Islet of Langerhans (tissue), 1 donor: ENCODE measurements around the gene PTH.

Experiments used
- FAIRE-seq: peaks from one replicate; lab custom pipeline; 2011; peaks lifted over from hg19 to GRCh38; lab: Jason Lieb, UNC

The PTH gene

DNA sequence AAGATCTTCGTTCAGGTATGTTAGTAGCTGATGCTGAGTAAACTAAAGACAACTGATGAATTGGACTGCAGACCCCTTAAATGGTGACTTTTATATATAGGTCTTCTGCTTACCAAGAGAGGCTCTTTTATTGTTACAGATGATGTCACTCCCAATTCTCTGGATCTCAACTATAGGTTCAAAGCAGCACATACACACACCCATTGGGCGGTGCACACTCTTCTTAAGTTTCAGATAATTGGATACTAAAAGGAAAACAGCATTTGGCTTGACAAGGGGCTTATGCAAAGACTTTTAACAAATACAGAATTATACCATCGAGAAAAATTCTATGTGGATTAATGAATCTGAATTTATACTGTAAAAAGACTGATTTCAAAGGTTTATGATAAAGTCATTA lies at the start of gene PTH:
Gene PTH, minus strand, starts transcription at position 69 of the 400 bp plus-strand sequence. CDS start 3,142 bp downstream, outside the sequence.
- no peak for FAIRE-seq

DNA sequence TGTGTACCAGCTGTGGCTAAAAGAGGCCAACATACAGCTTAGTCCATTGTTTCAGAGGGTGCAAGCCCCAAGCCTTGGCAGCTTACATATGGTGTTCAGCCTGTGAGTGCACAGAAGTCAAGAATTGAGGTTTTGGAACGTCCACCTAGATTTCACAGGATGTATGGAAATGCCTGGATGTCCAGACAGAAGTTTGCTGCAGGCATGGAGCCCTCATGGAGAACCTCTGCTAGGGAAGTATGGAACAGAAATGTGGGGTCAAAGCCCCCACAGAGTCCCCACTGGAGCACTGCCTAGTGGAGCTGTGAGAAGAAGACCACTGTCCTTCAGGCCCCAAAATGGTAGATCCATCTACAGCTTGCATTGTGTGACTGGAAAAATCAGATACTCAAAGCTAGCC lies 42.2 kb upstream of the PTH start:
- FAIRE-seq: no peak

DNA sequence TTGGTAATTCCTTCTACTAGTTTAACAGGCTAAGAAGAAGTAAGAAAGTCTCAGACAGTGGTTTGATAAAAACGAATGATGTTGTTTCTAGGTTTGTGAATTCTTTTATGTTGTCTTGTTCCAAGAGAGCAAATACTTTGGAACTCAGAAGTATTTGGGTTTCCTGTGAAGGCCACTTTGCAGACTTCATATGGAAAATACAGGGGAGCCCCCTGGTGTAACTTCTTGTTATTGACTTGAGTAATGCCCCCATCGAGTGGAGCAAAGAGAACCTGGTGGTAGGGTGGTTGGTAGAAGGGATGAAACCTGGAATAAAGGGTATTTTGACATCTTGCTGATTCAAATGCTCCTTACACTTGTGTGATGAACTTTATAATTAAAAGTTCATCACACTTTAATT lies 40.0 kb upstream of the PTH start:
- FAIRE-seq: no peak

DNA sequence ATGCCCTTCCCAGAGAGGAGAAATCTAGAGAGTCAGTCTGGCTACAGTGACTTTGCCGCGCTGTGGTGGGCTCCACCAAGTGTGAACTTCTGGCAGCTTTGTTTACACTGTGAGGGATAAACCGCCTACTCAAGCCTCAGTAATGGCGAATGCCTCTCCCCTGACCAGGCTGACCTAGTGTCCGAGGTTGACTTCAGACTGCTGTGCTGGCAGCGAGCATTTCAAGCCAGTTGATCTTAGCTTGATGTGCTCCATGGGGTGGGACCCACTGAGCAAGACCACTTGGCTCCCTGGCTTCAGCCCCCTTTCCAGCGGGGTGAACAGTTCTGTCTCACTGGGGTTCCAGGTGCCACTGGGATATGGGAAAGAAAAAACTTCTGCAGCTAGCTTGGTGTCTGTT lies 38.6 kb upstream of the PTH start:
- no peak for FAIRE-seq

DNA sequence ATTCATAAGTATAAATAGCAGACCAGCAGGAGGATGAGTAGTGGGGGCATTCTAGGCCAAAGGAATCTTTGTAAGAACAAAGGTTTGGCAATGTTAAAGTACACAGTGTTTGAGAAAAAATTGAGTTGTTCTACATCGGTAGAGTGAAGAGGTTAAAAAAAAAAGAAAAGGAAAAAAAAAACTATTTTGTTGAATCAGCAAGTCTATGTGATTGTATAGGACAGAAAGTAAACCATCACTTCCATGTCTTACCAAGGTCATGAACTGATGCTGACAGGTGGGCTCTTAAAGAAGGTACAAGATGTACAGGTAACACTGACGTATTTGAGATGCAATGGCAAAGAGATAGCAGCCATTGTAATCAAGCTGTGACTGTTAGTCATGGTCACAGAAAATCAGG lies 29.5 kb upstream of the PTH start:
- FAIRE-seq: no peak

DNA sequence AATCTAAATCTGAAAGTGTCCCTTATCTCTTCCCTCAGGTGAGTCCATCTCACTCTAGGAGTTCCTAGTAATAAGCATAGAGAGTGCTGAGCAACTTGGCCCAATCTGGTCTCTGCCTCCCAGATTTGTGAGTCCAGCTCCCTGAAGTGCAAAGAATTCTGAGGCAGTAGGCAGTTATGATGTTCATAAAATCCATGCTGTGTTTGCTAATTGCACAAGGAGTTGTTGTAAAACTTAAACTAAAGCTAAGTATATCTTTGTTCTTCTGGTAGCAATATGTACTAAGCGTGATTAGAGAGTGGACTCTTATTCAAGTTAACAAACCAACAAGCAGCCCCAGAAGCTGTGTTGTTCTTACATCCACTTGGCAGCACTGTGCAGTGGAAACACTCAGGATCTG lies 7.6 kb upstream of the PTH start:
- no peak for FAIRE-seq

DNA sequence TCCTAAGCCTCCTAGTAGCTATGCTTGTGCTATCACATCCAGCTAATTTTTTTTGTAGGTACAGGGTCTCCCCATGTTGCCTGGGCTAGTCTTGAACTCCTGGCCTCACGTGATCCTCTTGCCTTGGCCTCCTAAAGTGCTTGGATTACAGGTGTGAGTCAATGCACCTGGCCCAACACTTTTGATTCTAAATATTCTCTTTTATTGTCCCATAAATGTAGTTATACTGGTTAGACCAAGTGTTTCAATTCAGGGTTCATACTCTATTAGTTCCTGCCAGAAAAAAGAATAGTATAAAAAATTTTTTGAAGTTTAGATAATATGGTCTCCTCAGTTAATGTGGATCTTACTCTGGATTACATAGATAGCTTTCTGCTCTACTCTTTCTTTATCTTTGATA lies 6.7 kb upstream of the PTH start:
- no peak for FAIRE-seq

DNA sequence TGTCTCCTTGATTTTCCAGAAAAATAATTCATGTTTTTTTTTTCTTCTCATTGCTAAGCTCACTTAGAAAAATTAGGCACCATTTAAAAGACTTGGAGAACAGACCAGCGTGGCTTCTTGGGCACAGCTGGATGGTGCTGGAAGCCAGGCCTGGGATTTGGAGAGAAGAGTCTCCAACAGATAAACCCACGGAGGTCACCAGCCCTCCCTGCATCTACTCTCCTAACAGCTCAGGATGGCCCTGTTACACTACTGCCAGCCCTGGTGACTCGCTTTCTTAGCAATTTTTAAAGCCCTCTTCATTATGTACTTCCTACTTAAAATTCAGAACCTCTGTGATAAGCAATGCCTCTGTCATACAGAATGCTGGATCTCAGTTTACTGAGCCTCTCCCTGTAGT lies 1.7 kb downstream of the PTH start:
- FAIRE-seq: no peak

DNA sequence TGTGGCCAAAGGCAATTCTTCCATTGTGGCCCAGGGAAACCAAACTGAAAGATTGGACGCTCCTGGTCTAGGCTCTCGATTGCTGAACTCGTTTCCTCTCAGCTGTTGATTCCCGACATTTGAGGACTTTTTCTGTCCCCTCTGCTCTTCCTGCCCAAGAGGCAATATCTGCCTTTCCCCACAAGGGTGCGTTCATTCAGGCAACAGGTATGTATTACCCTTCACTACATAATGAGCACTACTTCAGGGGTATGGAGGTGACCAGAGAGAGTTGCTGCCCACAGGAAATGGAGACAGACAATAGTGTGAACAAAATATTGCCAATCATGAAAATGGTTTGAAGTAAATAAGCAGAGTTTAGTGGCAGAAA lies 8.2 kb downstream of the PTH start:
- FAIRE-seq: no peak

DNA sequence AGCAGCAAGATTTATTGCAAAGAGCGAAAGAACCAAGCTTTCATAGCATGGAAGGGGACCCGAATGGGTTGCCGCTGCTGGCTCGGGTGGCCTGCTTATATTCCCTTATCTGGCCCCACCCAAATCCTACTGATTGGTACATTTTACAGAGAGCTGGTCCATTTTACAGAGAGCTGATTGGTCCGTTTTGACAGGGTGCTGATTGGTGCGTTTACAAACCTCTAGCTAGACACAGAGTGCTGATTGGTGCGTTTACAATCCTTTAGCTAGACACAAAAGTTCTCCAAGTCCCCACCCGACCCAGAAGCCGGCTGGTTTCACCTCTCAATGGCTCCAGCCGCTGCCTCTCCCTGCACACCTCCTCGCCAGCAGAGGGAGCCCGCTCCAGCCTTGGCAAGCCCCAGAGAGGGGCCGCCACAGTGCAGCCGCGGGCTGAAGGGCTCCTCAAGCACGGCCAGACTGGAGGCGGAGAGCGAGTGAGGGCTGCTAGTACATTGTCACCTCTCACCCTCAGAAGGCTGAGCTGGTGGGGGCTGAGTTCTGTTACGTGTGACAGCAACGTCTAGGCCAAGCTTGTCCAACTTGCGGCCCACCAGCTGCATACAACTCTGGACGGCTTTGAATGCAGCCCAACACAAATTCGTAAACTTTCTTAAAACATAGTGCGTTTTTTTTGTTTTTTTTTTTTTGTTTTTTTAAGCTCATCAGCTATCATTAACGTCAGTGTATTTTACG lies 8.7 kb downstream of the PTH start:
- no peak for FAIRE-seq

DNA sequence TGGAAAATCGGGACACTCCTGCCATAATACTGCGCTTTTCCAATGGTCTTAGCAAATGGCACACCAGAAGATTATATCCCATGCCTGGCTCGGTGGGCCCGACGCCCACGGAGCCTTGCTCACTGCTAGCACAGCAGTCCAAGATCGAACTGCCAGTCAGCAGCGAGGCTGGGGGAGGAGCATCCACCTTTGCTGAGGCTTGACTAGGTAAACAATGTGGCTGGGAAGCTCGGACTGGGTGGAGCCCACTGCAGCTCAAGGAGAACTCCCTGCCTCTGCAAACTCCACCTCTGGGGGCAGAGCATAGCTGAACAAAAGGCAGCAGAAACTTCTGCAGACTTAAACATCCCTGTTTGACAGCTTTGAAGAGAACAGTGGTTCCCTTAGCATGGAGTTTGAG lies 15.6 kb downstream of the PTH start:
- no peak for FAIRE-seq

DNA sequence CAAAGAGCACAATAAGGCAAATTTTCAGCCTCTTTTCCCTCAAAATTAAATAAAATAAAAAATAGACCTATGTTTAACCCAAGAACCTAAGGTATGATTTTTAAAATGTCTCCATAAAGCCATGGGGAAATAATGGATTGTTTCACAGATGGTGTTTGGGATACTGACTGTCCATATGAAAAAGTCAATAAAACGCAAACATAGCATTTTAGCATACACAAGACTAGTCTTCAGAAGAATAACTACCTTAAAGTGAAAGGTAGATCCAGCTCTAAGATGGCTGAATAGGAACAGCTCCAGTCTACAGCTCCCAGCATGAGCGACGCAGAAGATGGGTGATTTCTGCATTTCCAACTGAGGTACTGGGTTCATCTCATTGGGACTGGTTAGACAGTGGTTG lies 16.1 kb downstream of the PTH start:
- no peak for FAIRE-seq

DNA sequence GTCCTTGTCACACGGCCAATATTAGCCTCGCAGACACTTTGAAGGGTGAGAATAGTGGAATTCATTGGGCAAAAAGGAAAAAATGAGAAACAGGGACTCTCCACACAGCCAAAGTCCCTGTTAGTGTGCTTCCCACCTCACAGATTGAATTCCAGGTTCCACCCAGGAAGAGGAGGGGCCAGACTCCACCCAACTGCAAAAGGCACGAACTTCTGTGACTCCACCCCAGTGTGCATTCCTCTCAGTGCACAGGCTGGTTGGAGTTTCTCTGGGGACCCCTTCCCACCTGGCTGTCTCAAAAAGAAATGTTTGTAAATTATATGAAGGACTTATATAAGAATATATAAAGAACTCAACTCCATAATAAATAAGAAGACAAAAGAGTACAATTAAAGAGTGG lies 20.7 kb downstream of the PTH start:
- no peak for FAIRE-seq

DNA sequence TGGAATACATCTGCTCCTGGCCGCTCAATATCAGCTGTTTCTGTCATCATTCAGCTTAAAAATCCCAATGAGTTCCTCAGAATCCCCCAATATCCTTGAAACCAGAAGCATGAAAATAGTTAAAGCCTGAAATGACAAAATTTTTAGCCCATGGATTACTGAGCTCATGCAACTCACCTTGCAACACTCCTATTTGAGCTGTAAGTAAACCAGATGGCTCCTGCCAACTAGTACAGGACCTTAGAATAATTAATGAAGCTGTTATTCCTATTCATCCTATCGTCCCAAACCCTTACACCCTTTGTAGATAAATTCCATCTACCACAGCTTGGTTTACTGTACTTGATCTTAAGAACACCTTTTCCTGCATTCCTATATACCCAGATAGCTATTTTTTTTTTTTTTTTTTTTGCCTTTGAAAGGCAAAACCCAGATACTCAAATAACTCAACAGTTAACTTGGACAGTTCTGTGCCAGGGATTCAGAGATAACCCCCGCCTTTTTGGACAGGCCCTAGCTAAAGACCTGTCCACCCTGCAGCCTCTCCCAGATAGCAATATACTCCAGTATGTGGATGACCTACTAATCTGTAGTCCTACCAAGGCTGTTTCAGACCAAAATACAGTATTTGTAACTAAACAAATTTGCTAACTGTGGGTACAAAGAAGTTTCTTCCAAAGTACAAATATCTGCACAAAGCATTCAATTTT lies 22.6 kb downstream of the PTH start:
- no peak for FAIRE-seq

DNA sequence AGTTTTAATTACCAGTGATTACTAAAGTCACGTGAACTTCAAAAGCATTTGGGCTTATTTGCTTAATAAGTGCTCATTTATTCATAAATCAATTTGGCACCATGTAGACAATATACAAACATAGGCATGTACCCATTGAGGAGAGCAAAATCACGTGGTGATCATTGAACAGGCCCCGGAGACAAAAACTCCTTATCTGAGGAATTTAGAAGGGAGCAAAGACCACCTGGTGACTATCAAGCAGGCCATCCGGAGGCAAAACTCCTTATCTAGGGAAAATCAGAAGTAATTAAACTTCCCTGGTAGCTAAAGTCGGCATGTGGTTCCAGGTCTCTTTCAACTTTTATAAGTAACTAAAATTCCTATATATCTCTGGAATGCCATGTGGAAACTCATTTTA lies 27.0 kb downstream of the PTH start:
- no peak for FAIRE-seq

DNA sequence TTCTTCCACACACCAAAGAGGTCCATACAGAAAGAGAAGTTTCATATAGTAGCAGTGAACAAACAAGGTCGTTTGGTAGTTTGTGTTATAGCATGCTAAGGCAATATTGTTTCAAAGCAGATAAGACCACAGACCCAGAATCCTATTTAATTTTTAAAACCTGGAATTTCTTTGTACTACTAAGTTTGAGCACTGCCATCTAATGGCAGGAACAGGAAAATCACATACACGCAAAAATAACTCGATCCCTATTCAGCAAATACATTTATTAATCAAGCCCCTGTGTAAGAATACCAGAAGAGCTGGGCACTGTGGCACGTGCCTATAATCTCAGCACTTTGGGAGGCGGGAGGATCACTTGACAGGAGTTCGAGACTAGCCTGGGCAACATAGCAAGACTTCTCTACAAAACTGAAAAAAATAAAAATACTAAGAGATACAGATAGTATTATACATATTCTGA lies 29.9 kb downstream of the PTH start:
- peak; percentile 97 for FAIRE-seq

DNA sequence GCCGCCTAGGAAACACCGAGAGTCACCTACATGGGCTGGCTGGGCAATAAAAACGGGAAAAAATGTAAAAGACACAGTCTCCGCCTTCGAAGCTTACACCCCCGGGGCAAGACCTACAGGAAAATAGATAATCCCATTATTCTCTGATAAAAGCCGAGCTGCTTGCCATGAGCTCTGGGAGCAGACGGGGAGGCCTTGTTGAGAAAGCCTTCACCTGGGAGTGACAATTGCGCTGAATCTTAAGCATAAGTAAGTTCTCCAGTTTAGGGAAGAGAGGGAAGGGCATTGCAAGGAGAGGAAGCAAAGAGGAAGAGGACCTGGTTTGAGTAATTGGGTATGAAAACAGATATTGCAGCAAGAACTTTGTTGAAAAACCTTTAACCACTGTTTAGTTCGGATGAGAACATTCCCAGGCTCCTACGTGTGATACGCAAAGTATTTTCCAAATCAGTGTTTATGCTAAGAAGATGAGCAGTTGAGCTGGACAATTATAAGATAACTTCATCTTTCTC lies 32.0 kb downstream of the PTH start:
- no peak for FAIRE-seq

DNA sequence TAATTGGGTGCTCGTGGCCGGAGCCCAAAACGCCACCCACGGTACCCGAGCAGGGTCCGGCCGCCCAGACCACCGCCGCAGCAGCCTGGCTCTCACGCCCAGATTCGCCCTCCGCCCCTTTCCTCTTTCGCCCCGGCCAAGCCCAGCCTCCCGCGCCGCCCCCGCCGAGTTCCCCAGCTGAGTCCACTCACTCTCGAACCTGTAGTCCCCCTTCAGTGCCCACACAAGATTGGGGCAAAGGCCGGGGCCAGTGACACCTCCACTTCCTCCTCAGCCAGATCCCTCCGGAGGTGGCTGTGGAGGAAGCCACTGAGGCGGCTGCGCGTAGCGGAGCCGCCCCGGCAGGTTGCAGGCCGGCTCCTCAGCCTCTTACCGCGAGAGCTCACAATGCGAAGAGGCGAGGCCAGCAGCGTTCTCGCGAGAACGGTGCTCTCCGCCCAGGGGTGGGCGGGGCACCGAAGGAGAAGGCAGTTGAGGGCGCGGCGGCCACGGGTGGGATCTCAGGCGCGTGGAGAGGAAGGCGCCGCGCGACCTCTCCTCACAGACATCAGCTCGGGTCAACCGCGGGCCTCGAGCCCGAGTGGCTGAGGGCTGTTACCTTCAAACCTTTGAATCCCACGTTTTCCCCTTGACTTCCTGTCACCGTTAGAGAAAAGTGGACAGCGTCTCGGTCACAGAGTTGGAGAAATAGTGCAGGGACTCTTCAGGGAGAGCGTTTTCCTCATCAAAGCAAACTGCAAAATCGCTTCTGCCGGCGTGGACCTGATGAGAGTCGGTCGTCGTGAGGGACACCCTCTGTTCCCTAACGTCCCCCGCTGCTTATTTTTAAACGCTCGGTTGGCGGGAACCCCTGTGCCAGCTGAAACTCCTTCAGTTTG lies 32.7 kb downstream of the PTH start, which contains the start of gene BTBD10:
Gene BTBD10, minus strand, starts transcription at position 322 of the 878 bp plus-strand sequence. CDS start 18,098 bp downstream, outside the sequence.
- no peak for FAIRE-seq

DNA sequence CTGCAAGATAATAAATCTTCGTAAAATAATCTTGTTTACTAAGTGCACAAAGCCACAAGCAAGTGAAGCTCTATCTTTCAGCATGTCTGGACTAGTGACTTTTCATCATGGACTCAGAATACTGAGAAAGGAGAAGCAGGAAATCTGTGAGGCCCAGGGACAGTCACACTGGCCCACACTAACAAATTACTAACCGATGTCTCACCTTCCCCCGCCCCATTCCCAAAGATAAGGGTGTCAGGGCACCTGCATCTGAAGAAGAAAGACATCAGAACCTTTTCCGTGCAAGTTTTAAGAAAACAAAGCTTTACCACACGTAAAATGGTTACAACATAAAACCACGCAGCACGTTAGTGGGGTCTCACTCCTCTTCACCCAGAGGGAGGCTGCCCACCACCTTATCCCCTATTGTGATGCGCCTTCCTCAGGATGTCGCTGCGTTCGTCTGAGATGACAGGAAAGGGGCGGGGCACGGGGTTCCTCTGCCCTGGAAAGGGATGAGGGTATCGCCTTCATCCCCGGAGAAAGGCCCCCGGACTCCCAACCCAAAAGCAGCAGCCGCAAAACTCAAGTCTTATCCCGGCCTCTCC lies 33.4 kb downstream of the PTH start:
- no peak for FAIRE-seq

DNA sequence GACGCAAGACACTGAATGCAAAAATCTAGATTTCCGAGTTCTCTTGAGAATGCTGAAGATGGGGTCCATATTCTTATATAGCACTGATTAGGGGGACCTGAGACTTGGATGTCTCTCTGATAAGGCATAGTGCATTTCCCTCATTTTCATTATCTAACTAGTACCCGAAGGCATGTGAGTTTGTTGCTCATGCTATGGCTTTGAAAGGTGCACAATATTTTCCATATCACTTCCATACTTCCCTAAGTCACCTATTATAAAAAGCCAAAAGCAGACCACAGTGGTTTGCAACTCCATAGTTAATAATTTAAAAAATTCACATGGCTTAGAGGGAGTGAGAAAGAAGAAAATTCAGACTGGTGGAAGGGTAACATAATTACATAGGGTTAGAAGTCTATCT lies 34.5 kb downstream of the PTH start:
- no peak for FAIRE-seq

DNA sequence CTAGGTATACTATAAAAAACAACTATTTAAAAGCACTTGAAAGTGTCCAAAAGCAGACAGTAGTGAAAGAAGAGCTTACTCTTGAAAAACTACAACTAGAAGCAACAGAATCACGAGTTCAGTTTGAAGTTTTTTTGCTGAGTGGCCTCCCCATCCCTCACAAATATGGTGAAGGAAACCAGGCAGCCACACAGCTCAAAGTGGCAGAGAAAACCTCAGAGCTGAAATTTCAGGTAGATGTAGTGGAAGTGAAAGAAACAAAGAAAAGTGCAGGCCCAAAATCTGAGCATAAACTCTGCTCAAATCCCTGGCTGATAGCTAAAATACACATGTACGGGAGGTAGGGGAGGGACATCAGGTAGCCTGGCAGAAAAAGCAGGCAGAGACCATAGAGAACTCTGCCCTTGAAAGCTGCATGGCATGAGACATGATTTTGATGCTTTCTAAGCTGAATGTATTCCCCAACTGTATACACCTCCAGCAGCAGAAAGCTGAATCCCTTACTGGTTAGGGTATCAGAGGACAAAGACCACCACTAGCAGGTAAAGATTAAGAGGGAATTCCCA lies 44.9 kb downstream of the PTH start:
- no peak for FAIRE-seq

DNA sequence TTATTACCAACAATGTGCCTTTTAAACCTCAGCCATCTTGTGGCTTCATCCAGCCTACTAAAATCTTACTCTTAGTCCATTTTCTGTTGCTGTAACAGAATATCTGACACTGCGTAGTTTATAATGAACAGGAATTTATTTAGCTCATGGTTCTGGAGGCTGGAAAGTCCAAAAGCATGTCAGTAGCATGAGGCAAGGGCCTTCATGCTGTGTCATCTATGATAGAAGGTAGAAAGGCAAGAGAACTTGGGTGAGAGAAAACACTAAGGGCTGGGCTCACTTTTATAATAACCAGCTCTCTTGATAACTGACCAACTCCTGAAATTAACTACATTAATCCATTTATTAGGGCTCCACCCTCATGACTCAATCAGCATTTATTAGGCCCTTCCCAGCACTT lies 46.3 kb downstream of the PTH start:
- FAIRE-seq: no peak
